ENCODE data around the gene SP100.

DNA sequence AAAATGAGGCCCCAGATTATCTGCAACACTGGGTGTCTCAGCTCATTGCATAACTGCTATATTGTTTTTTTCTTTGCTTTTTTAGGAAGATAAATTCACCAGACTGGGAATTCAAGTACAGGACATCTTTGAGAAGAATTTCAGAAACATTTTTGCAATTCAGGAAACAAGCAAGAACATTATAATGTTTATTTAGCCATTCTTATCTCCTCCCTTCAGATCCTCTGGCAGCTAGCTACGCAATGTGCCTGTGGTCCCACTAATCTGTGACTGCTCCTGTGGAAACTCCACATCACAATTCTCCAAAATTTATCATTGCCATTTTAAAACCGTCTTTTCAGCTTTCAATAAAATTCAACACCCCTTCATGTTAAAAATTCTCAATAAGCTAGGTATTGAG is 126.8 kb downstream of the SP100 start:
- TF ChIP-seq, protein P1, sequence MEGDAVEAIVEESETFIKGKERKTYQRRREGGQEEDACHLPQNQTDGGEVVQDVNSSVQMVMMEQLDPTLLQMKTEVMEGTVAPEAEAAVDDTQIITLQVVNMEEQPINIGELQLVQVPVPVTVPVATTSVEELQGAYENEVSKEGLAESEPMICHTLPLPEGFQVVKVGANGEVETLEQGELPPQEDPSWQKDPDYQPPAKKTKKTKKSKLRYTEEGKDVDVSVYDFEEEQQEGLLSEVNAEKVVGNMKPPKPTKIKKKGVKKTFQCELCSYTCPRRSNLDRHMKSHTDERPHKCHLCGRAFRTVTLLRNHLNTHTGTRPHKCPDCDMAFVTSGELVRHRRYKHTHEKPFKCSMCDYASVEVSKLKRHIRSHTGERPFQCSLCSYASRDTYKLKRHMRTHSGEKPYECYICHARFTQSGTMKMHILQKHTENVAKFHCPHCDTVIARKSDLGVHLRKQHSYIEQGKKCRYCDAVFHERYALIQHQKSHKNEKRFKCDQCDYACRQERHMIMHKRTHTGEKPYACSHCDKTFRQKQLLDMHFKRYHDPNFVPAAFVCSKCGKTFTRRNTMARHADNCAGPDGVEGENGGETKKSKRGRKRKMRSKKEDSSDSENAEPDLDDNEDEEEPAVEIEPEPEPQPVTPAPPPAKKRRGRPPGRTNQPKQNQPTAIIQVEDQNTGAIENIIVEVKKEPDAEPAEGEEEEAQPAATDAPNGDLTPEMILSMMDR (tag by site-specific recombination; IDR thresholded peaks at IDR 0.05), result no peak
- TF ChIP-seq ZNF423 (tag by site-specific recombination; IDR thresholded peaks at IDR 0.05) (no peak), ZBTB7A (tag by site-specific recombination; IDR thresholded peaks at IDR 0.05; ENCODE audit: low read depth) (no peak)

Data from HEK293 (cell line).